Measurements from ENCODE around the gene ARL15. TPM values are rescaled to one million over a fixed set of nuclear protein-coding genes. Genes with fewer than 3 reads are reported as not detected.
"Not testable (repeated sequence)": the region's sequence is repeated elsewhere in the genome, so short reads cannot be mapped to it uniquely, and the experiment has no call there.

Gene ARL15
- total RNA-seq, 2 experiments from 2014 or later = 5.7 to 6.3 TPM

GRCh38 chr5:54045077-54045792 lies 265.1 kb downstream of the ARL15 start:
- intact Hi-C loops (cut with micrococcal nuclease) = no loop called here
- POLR2A ChIA-PET = no interaction called here
- CTCF ChIA-PET = interaction anchor here (1.9 kb wide), 1 partner anchor 10 kb away, joined by 4 read pairs; no protein-coding TSS in a partner anchor
- H3K27me3 Mint-ChIP-seq = no peaks in the 10 kb centered on the region
- DNase-seq (no peak), ATAC-seq (no peak)
- no peak for TF ChIP-seq CTCF (IDR thresholded peaks at IDR 0.05)
- H3K9me3 Mint-ChIP-seq = no peaks in the 10 kb centered on the region
- no peaks in the 10 kb centered on the region for H3K4me1 Mint-ChIP-seq (ENCODE audit: low read depth)
- no peak overlapping the region for H3K27ac Mint-ChIP-seq
- H3K36me3 Mint-ChIP-seq (ENCODE audit: low read depth) = no peaks in the 10 kb centered on the region
- no peak overlapping the region for H3K4me3 Mint-ChIP-seq

GRCh38 chr5:54044276-54044675 lies 266.1 kb downstream of the ARL15 start:
- H3K9me3 Mint-ChIP-seq; H3K27me3 Mint-ChIP-seq; H3K36me3 Mint-ChIP-seq (ENCODE audit: low read depth); H3K4me3 Mint-ChIP-seq; H3K4me1 Mint-ChIP-seq (ENCODE audit: low read depth); POLR2A ChIA-PET; ATAC-seq; H3K27ac Mint-ChIP-seq; DNase-seq; intact Hi-C loops (cut with micrococcal nuclease): not testable (repeated sequence)
- CTCF ChIA-PET = interaction anchor here (1.9 kb wide), 1 partner anchor 9 kb away, joined by 4 read pairs; no protein-coding TSS in a partner anchor

DNA sequence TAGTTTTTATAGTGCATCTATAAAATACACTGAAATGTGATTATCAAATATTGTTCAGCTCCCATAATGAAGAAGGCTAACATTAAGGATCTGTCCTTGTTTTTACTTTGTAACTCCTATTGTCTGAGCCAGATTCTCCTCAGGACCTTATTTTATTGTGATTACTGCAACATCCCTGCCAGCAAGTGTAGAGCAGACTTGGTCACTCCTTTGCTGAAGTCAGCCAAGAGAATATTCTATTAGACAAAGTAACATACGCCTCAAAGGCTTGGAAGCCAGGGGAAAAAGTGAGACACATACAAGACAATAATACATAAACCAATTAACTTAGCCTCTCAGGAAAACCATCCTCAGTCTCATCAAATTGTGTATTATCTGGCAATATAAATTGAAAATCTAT lies 269.6 kb downstream of the ARL15 start:
- CTCF ChIA-PET = no interaction called here
- Mint-ChIP-seq H3K27ac (no peak overlapping the region), H3K9me3 (no peaks in the 10 kb centered on the region), H3K4me3 (no peak overlapping the region), H3K27me3 (no peaks in the 10 kb centered on the region), H3K4me1 (ENCODE audit: low read depth) (no peaks in the 10 kb centered on the region), H3K36me3 (ENCODE audit: low read depth) (no peaks in the 10 kb centered on the region)
- no peak for ATAC-seq
- no peak for DNase-seq
- POLR2A ChIA-PET = no interaction called here
- TF ChIP-seq CTCF (IDR thresholded peaks at IDR 0.05) = no peak
- intact Hi-C loops (cut with micrococcal nuclease) = no loop called here

DNA sequence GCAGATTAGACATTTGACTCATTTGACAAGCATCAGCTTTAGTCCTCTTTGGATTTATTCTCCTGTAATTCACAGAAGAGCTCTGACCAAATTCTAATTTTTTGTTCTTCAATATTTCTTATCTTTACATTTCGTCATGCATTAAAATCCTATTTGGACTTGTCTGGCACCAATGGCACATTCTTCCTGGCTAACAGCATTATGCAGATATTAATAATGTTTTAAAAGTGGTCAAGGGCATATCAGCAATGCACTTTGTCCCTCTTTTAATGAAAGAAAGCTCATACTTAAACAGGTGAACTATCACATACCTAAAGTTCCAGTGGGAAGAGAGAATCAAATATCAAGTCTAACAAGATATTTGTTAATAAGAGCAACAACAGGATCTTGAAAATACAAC lies 270.4 kb downstream of the ARL15 start:
- intact Hi-C loops (cut with micrococcal nuclease) = no loop called here
- Mint-ChIP-seq H3K27me3 (no peaks in the 10 kb centered on the region), H3K4me3 (no peak overlapping the region), H3K36me3 (ENCODE audit: low read depth) (no peaks in the 10 kb centered on the region), H3K9me3 (no peaks in the 10 kb centered on the region), H3K27ac (no peak overlapping the region), H3K4me1 (ENCODE audit: low read depth) (no peaks in the 10 kb centered on the region)
- no peak for ATAC-seq
- CTCF ChIA-PET = no interaction called here
- DNase-seq = no peak
- POLR2A ChIA-PET = no interaction called here
- TF ChIP-seq CTCF (IDR thresholded peaks at IDR 0.05) = no peak

DNA sequence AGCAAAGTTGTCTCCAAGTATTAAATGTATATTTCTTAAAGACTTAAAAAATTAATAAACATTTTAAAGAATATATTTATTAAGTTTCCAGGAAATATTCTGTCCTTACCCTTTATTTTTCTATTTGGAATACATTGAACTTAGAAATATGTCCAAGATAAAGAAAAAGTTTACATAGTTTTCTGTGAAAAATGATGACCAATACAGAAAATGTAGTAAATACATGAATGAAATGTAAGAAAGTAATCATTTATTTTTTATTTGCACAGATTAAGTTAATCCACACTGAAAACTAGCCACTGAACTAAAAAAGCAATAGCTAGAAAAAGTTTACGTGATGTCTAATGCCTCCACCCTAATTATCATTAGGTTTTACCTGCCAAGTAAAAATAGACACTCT lies 273.2 kb downstream of the ARL15 start:
- intact Hi-C loops (cut with micrococcal nuclease) = no loop called here
- H3K27me3 Mint-ChIP-seq = no peaks in the 10 kb centered on the region
- DNase-seq (no peak), ATAC-seq (no peak)
- H3K9me3 Mint-ChIP-seq = no peaks in the 10 kb centered on the region
- no peak overlapping the region for H3K27ac Mint-ChIP-seq
- no peak overlapping the region for H3K4me3 Mint-ChIP-seq
- no peak for TF ChIP-seq CTCF (IDR thresholded peaks at IDR 0.05)
- ChIA-PET POLR2A (no interaction called here), CTCF (no interaction called here)
- no peaks in the 10 kb centered on the region for H3K4me1 Mint-ChIP-seq (ENCODE audit: low read depth)
- H3K36me3 Mint-ChIP-seq (ENCODE audit: low read depth) = no peaks in the 10 kb centered on the region

Data from activated CD8-positive, alpha-beta T cell treated with anti-CD3 and anti-CD28 coated beads for 36 hours (primary cell).